Superior temporal gyrus (tissue), 1 donor: ENCODE results near the gene NFATC1.

ENCODE experiments used
- DNase-seq: peaks from one replicate; pipeline ENCODE4 v3.0.0-alpha.2; 2016; ENCODE audit errors: extremely low spot score

The NFATC1 gene

GRCh38 chr18:79423211-79424007 is 27.7 kb downstream of the NFATC1 start:
- DNase-seq: no peak

- DNase-seq: no peak
Observed at GRCh38 chr18:79424008-79424565, 28.4 kb downstream of the NFATC1 start.

- no peak for DNase-seq
Observed at GRCh38 chr18:79424880-79425568, 29.3 kb downstream of the NFATC1 start.

- no peak for DNase-seq
Observed at GRCh38 chr18:79425569-79425886, 29.8 kb downstream of the NFATC1 start.

- no peak for DNase-seq
Observed at GRCh38 chr18:79426376-79427300, 30.9 kb downstream of the NFATC1 start.

GRCh38 chr18:79427368-79428225 is 31.9 kb downstream of the NFATC1 start:
- DNase-seq: no peak

- no peak for DNase-seq
Observed at GRCh38 chr18:79428287-79428686, 32.6 kb downstream of the NFATC1 start.

- no peak for DNase-seq
Observed at GRCh38 chr18:79429381-79429780, 33.7 kb downstream of the NFATC1 start.

- no peak for DNase-seq
Observed at GRCh38 chr18:79429785-79430281, 34.1 kb downstream of the NFATC1 start.

- no peak for DNase-seq
Observed at GRCh38 chr18:79432376-79433120, 36.8 kb downstream of the NFATC1 start.

GRCh38 chr18:79433431-79433830 is 37.7 kb downstream of the NFATC1 start:
- no peak for DNase-seq

GRCh38 chr18:79434607-79435401 is 39.1 kb downstream of the NFATC1 start:
- DNase-seq: no peak

- DNase-seq: no peak
Observed at GRCh38 chr18:79436556-79437275, 41.0 kb downstream of the NFATC1 start.

- no peak for DNase-seq
Observed at GRCh38 chr18:79438089-79438897, 42.6 kb downstream of the NFATC1 start.

GRCh38 chr18:79438898-79439627 is 43.3 kb downstream of the NFATC1 start:
- no peak for DNase-seq

GRCh38 chr18:79439628-79440023 is 43.9 kb downstream of the NFATC1 start:
- no peak for DNase-seq
